Measurements from ENCODE around the gene TOM1L2.

The TOM1L2 gene

GRCh38 chr17:17937201-17937853 lies 34.9 kb downstream of the TOM1L2 start:
- DNase-seq (ENCODE audit: insufficient read length, low spot score) (no peak), FAIRE-seq (no peak)
- TF ChIP-seq POLR2A (IDR thresholded peaks at IDR 0.05; ENCODE audit: low read depth, low read length) = no peak

GRCh38 chr17:17935321-17936271 lies 36.6 kb downstream of the TOM1L2 start:
- FAIRE-seq (peak; percentile 83), DNase-seq (ENCODE audit: insufficient read length, low spot score) (peak; percentile 73)
- TF ChIP-seq POLR2A (IDR thresholded peaks at IDR 0.05; ENCODE audit: low read depth, low read length) = no peak

- FAIRE-seq = no peak
- TF ChIP-seq POLR2A (IDR thresholded peaks at IDR 0.05; ENCODE audit: low read depth, low read length) = no peak
These were observed 37.4 kb downstream of the TOM1L2 start for GRCh38 chr17:17934806-17935205.

GRCh38 chr17:17934214-17934613 lies 38.0 kb downstream of the TOM1L2 start:
- no peak for TF ChIP-seq POLR2A (IDR thresholded peaks at IDR 0.05; ENCODE audit: low read depth, low read length)
- DNase-seq (ENCODE audit: insufficient read length, low spot score) (no peak), FAIRE-seq (no peak)

More at GRCh38 chr17:17934806-17935205, 37.4 kb downstream of the TOM1L2 start:
- no peak for DNase-seq (ENCODE audit: insufficient read length, low spot score)

- no peak for FAIRE-seq
- no peak for DNase-seq (ENCODE audit: insufficient read length, low spot score)
- TF ChIP-seq POLR2A (IDR thresholded peaks at IDR 0.05; ENCODE audit: low read depth, low read length) = no peak
These were observed 38.4 kb downstream of the TOM1L2 start for GRCh38 chr17:17933775-17934174.

- no peak for FAIRE-seq
- TF ChIP-seq POLR2A (IDR thresholded peaks at IDR 0.05; ENCODE audit: low read depth, low read length) = no peak
- DNase-seq (ENCODE audit: insufficient read length, low spot score) = no peak
These were observed 41.0 kb downstream of the TOM1L2 start for GRCh38 chr17:17931159-17931558.

- FAIRE-seq = no peak
- DNase-seq (ENCODE audit: insufficient read length, low spot score) = no peak
- TF ChIP-seq POLR2A (IDR thresholded peaks at IDR 0.05; ENCODE audit: low read depth, low read length) = no peak
These were observed 41.5 kb downstream of the TOM1L2 start for GRCh38 chr17:17930674-17931073.

- DNase-seq (ENCODE audit: insufficient read length, low spot score) (no peak), FAIRE-seq (no peak)
- TF ChIP-seq POLR2A (IDR thresholded peaks at IDR 0.05; ENCODE audit: low read depth, low read length) = no peak
These were observed 42.4 kb downstream of the TOM1L2 start for GRCh38 chr17:17929655-17930380.

GRCh38 chr17:17928398-17929287 lies 43.6 kb downstream of the TOM1L2 start:
- TF ChIP-seq POLR2A (IDR thresholded peaks at IDR 0.05; ENCODE audit: low read depth, low read length) = no peak
- FAIRE-seq = no peak
- no peak for DNase-seq (ENCODE audit: insufficient read length, low spot score)

GRCh38 chr17:17926840-17927449 lies 45.3 kb downstream of the TOM1L2 start:
- no peak for TF ChIP-seq POLR2A (IDR thresholded peaks at IDR 0.05; ENCODE audit: low read depth, low read length)

GRCh38 chr17:17926036-17926435 lies 46.2 kb downstream of the TOM1L2 start:
- DNase-seq (ENCODE audit: insufficient read length, low spot score) (no peak), FAIRE-seq (no peak)
- no peak for TF ChIP-seq POLR2A (IDR thresholded peaks at IDR 0.05; ENCODE audit: low read depth, low read length)

More at GRCh38 chr17:17926840-17927449, 45.3 kb downstream of the TOM1L2 start:
- DNase-seq (ENCODE audit: insufficient read length, low spot score) (no peak), FAIRE-seq (no peak)

GRCh38 chr17:17924857-17925250 lies 47.3 kb downstream of the TOM1L2 start:
- no peak for FAIRE-seq
- DNase-seq (ENCODE audit: insufficient read length, low spot score) = no peak
- no peak for TF ChIP-seq POLR2A (IDR thresholded peaks at IDR 0.05; ENCODE audit: low read depth, low read length)
